HG03469 (cell line): ENCODE data around the gene LPP.

Source experiments
- ATAC-seq: cut with Tn5 transposase; IDR thresholded peaks from one replicate; pipeline ENCODE4 v1.9.1; 2021; ENCODE audit warnings: mild to moderate bottlenecking, moderate library complexity, moderate number of reproducible peaks; ENCODE audit not compliant: unreplicated experiment

Gene LPP

GRCh38 chr3:188135271-188135670 lies 18.7 kb upstream of the LPP start:
- no peak for ATAC-seq

GRCh38 chr3:188137051-188137450 lies 16.9 kb upstream of the LPP start:
- no peak for ATAC-seq

DNA sequence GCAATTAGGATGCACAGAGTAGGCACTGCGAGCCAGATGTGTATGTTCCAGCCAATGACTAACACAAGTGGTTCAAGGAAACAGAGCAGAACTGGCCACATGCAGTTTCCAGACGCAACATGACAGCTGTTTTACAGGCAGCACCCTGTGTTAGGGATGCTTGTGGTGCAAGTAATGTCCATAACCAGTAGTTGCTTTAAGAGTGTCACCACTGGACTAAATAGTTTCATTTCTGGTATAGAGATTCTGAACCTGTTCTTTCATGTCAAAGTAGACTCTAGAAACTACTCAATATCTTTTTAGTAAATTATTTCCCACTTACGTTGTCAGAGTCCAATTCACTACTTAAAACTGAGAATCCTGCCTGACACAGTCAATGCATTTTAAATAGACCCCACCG lies 14.5 kb upstream of the LPP start:
- ATAC-seq: no peak

DNA sequence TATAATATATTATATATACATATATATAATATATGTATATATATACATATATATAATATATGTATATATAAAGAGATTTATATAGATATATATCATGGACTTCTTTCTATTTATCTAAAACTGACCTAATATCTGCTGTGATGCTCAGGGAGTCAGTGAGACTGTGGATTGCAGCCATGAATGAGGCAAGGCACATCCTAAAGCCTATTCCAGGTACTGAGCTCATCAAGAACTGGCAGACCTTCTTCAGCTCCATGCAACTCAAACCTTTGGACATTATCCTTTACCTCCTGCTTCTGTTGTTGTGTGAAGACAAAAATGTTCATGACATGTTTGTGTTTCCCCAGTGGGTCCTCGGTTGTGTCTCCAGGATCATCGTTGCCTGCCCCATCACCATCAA lies 7.7 kb upstream of the LPP start:
- ATAC-seq: no peak

DNA sequence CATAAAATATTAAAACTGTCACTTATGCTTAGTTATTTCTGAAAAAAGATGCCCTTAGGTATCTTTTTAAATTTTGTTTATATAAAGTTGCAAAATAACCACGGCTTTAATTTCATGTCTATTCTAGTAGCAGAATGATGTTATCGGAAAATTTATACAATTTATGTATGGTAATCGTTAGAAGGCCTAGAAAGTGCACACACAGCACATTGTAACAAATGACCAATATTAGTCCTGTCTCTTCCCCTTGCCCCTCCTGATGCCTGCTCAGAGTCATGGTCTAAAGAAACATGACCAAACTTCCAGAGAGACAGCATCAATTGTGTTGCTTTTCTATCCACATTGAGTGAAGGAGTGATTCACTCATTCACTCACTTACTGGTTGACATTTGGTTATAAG lies 6.2 kb upstream of the LPP start:
- ATAC-seq: no peak

- ATAC-seq: no peak
These were observed 5.6 kb upstream of the LPP start for GRCh38 chr3:188148318-188148717.

DNA sequence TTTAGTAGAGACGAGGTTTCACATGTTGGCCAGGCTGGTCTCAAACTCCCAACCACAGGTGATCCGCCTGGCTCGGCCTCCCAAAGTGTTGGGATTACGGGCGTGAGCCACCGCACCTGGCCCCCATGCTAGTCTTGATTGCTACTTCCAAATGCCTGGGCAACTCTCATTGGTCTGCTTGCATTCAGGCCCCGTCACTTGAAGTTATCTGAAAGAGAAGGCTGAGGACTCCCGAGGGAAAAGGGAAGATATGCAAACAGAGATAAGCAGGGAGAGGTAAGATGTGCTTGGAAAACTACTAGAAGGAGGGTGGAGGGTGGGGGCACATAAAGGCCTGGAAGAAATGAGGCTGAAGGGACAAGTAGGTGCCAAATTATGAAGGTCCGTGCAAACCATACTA lies 4.4 kb upstream of the LPP start:
- ATAC-seq: no peak

DNA sequence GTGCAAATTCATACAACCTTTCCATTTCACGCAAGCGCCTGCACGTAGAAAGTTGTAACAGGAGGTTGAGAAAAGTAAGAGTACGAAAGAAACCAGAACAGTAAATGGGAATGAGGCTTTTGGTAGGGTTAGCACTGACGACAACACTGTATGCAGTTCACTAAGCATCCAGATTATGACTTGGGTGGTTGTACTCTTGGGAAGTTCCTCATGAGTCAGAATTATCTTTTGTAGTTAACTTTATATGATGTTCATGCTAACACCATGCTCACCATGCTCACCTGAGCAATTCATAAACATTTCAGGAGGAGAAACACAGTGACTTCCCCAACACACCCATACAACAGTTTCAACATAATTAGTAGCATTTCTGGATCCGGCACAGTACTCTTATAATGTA lies 3.0 kb upstream of the LPP start:
- ATAC-seq: no peak

- no peak for ATAC-seq
These were observed 2.5 kb upstream of the LPP start for GRCh38 chr3:188151438-188151837.

GRCh38 chr3:188152660-188153436 lies 1.1 kb upstream of the LPP start:
- ATAC-seq: no peak

- ATAC-seq: no peak
These were observed 432 bp upstream of the LPP start for GRCh38 chr3:188153437-188154013.

DNA sequence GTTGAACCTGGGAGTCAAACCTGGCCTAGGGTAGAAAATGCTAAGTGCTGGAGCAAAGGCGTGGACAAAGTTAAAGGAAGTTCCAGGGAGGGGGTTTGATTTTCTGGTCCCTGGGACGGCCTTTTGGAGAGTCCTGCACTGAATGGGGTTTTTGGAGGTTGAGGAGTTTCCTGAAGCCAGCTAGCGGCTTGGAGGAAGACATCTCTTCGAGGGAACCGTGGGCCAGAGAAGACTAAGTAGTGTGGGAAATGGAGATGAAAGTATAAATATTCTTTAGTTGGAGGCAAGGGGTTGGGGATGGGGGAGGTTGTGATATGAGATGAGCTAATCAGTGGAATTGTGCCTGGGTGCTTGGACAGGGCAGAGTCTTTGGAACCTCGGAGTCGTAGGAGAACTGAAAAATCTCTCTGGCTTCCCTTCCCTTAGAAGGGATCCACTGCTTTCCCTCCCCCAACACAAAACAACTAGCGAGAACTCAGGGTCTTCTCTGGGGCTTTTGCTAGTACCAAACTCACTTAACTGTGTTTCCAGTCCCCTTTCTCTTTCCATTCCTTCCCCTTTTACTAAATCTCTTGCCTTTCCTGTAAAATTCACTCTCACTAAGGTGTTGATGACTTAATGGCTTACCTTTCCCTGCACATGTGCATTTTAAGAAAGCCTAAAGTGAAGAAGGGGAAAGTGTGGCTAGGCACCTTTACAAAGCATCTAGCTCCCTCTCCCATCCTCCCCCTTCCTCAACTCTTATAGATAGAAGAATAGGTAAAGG lies 1.0 kb downstream of the LPP start:
- ATAC-seq: no peak

DNA sequence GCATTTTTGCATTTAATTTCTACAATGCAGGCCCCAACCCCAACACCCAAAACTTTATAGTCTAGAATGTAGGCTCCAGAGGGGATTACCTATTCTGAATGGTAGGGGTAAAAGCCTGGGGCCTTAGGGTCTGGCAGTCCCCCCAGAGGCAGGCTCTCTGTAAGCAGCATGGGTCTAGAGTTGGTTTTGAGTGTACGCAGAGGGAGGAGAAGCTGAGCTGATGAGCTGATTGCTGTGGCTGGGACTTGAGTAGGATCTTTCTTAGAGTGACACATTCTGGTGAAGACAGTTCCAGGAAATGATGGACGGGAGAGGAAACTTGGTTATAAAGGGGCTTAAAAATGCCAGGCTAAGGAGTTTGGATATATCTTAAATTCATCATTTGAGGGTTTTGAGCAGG lies 2.1 kb downstream of the LPP start:
- no peak for ATAC-seq

DNA sequence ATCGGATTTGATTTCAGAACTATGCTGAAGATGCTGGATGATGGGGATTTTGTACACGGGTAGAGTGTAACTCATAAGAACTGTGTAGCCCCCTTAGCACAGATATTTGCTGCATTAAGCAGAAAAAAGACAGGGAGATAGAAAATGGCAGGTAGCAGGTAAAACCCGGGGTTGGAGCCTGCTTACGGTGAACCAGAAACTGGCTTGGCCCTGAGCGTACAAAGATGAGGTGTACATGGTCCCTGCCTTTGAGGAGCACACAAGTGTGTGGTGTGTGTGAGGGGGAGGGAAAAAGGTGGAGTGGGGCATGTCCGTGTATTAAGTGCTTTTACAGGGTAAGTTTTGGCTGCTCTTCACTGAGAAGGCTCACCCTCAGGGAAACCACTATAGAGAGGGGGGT lies 3.5 kb downstream of the LPP start:
- no peak for ATAC-seq

- ATAC-seq: no peak
These were observed 4.0 kb downstream of the LPP start for GRCh38 chr3:188157971-188158370.

- no peak for ATAC-seq
These were observed 4.9 kb downstream of the LPP start for GRCh38 chr3:188158731-188159310.

GRCh38 chr3:188160751-188161150 lies 6.8 kb downstream of the LPP start:
- no peak for ATAC-seq

GRCh38 chr3:188164248-188164687 lies 10.3 kb downstream of the LPP start:
- ATAC-seq: no peak

DNA sequence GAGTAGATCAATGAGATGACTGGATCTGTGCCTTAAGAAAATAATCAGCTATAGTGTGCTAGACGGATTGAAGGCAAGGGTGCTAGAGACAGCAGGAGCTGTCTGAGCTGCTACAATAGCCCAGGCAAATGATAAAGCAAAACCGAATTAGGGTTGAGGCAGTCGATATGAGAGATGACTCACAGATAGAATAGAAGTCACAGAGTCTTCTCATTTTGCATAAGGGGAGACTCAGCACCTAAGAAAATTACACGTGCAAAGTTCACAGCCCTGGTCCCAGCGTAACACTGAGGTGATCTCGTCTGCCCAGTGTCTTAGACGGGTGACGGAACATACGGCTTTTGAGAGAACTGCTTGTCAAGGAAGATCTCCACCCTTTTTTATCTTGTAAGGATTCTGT lies 11.6 kb downstream of the LPP start:
- ATAC-seq: no peak

DNA sequence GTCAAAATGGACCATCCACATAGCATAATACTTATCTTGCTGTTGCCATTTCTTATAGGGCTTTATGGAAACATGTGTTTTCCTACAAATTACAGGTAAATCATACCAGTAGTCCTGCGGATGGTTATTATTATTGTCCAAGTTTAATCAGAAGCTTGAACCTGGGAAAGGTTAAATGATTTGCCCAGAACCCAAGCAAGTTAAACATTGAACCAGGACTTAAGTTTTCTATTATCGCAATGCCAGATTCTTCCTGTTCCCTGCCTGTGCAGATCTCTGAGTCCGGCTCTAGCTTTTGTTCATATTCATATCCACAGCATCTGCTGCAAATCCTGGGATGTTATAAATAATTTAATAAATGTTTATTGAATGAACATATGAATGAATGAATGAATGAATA lies 12.5 kb downstream of the LPP start:
- ATAC-seq: no peak

DNA sequence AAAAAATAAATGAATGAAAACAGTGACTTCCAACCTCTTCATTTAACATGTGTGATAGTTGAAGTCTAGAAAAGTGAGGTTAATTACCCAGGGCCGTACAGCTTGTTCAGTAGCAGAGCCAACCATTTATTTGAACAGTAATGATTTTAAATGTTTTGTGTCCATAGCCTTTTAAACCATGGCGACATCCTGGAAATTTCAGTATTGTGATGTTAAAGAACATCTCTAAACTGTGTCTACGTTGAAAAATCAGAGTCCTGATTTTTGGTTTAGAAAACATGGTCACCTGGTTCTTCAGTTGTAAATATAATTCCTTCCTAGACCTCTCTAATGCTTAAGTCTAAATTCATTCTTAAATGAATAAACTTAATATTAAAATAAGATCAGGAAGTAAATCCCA lies 14.2 kb downstream of the LPP start:
- ATAC-seq: no peak

DNA sequence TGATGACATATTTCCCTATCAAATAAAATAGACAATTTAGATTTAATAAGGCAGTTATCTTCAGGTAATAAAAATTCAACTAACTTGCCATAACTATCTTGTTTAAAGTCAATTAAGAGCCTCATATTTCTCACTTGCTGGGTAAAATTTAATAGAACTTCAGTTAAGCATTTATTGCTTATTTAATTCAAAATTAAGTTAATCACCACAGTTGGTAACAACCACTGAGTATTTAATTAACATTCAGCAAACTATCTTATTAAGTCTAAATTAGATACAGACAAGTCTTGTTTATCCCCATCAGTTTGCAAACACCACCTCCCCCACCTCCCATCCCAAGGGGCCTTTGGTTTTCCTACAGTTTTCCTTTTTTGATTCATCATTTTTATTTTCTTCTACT lies 14.7 kb downstream of the LPP start:
- ATAC-seq: no peak
